GM21737 (cell line): ENCODE data around the gene LMBR1.
"Not testable (repeated sequence)": the region's sequence is repeated elsewhere in the genome, so short reads cannot be mapped to it uniquely, and the experiment has no call there.

Source experiments
- ATAC-seq: cut with Tn5 transposase; IDR thresholded peaks from one replicate; pipeline ENCODE4 v1.9.1; 2021; ENCODE audit warnings: mild to moderate bottlenecking, moderate library complexity; ENCODE audit not compliant: unreplicated experiment

Gene LMBR1

DNA sequence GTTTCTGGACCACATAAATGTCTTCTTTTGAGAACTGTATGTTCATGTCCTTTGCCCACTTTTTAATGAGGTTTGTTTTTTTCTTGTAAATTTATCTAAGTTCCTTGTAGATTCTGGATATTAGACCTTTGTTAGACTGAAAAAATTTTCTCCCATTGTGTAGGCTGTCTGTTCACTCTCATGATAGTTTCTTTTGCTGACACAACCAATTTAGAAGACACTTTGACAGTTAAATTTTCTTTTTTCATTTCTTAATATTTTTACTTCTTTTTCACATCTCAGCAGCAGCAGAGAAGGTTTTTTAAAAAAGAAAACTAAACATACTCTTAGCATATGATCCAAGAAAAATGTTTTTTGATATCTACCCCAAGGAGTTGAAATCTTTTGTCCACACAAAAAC lies 190.6 kb downstream of the LMBR1 start:
- no peak for ATAC-seq

DNA sequence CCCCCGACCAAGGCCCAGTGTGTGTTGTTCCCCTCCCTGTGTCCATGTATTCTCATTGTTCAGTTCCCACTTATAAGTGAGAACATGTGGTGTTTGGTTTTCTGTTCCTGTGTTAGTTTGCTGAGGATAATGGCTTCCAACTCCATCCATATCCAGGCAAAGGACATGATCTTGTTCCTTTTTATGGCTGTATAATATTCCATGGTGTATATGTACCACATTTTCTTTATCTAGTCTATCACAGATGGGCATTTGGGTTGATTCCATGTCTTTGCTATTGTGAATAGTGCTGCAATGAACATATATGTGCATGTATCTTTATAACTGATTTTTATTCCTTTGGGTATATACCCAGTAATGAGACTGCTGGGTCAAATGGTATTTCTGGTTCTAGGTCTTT lies 191.2 kb downstream of the LMBR1 start:
- not testable (repeated sequence) for ATAC-seq

DNA sequence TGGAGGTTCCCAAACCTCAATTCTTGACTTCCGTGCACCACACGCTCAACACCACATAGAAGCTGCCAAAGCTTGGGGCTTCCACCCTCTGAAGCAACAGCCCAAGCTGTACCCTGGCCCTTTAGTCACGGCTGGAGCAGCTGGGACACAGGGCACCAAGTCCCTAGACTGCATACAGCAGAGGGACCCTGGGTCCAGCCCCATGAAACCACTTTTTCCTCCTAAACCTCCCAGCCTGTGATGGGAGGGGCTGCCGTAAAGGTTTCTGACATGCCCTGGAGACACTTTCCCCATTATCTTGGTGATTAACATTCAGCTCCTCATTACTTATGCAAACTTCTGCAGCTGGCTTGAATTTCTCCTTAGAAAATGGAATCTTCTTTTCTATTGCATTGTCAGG lies 194.5 kb downstream of the LMBR1 start:
- ATAC-seq = not testable (repeated sequence)

- ATAC-seq = not testable (repeated sequence)
These were observed 195.7 kb downstream of the LMBR1 start for GRCh38 chr7:156697283-156697682.

DNA sequence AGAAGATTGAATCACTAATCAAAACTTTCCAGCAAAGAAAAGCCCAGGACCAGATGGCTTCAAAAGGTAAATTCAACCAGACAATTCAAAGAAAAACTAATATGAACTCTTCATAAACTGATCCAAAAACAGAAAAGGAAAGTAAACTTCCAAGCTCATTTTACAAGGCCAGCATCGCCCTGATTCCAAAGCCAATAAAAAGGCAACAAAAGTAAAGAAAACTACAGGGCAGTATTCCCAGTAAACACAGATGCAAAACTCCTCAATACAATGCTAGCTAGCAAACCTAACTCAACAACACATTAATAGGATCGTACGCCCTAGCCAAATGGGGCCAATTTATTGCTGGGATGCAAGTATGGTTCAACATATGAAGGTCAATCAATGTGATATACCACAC lies 199.4 kb downstream of the LMBR1 start:
- no peak for ATAC-seq

GRCh38 chr7:156692849-156693248 lies 200.1 kb downstream of the LMBR1 start:
- no peak for ATAC-seq

DNA sequence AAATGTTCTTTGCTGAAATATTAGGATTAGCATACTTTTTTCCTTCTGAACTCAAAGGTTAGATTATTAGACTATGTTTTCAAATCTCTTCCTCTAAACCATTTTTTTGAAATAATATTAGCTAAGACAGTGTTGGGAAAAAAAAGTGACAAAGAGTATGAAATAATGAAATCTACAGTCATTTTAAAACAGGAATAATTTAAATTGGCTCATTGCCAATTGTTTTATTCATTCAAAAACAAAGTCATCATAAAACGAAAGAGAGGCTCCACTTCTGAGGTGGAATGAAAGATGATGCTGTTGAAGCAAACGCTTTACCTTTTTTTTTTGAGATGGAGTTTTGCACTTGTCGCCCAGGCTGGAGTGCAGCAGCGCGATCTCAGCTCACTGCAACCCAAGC lies 201.2 kb downstream of the LMBR1 start:
- ATAC-seq = no peak

DNA sequence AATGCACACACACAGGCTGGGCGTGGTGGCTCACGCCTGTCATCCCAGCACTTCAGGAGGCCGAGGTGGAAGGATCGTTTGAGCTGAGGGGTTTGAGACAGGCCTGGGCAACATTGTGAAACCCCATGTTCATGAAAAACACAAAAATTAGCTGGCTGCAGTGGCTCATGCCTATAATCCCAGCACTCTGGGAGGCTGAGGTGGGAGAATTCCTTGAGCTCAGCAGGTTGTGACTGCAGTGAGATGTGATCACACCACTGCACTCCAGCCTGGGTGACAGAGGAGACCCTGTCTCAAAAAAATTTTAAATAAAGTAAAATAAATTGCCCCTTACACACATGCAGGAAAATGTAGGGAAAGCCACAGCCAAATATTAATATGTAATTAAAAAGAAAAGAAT lies 208.3 kb downstream of the LMBR1 start:
- ATAC-seq = no peak

GRCh38 chr7:156684251-156684650 lies 208.7 kb downstream of the LMBR1 start:
- ATAC-seq = no peak

DNA sequence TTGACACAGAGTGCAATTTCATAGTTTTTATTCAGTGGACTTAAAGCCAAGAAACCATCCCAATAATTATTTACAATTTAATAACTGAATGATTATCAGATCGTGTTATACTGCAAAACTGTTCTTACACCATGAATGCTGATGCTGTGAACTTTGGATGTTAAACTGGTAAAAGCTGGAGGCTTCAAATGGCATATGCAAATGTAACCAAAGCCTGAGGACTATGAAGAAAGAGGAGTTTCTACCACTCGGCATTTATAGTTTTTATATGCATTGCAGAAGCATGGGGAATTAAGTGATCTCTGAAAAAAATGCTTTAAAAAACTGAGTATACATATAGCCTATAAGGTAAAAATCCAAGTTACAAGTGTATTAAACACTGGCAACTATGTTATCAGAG lies 210.1 kb downstream of the LMBR1 start:
- no peak for ATAC-seq

- no peak for ATAC-seq
These were observed 212.7 kb downstream of the LMBR1 start for GRCh38 chr7:156680281-156680680.

DNA sequence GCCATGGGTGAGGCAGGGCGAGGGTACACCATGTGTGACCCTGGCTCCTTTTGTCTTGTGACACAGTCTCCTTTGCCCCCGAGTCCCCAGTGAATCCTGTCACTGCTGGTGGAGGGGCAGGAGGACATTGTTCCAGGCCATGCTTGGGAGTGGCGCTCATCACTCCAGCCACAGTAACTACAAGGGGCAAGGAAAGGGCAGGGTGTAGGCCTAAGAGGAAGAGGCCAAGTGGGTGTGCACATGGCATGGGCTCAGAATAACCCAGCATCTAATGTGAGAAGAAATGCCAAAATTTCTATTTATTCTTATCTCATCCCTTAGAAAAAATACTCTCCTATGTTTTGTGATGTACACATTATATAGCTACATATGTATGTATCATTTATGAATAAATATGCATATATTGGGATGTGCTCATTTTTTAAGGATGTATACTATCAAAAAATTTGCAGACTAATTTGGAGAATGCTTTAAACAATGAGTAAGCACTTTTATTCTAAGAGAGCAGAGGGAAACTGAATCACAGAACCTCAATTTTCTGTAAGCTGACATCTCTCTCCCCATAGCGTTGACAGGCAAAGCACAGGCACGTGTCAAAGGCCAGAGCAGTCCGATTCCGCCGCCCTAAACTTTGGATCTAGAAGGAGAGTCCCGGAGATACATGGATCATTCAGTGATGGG lies 215.5 kb downstream of the LMBR1 start:
- no peak for ATAC-seq

DNA sequence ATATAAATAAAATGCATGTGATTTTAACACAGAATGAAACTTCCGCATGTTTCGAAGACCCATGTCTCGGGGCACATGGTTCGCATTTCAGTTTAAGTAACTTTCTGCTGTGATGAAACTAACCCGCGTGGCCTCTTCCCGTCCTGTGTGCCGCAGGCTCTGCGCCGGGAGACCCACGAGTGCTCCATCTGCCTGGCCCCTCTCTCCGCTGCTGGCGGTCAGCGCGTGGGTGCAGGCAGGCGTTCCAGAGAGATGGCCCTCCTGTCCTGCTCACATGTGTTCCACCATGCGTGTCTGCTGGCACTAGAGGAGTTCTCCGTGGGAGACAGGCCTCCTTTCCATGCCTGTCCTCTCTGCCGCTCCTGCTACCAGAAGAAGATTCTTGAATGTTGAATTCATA lies 216.7 kb downstream of the LMBR1 start:
- no peak for ATAC-seq

- ATAC-seq = no peak
These were observed 217.3 kb downstream of the LMBR1 start for GRCh38 chr7:156675721-156676120.

DNA sequence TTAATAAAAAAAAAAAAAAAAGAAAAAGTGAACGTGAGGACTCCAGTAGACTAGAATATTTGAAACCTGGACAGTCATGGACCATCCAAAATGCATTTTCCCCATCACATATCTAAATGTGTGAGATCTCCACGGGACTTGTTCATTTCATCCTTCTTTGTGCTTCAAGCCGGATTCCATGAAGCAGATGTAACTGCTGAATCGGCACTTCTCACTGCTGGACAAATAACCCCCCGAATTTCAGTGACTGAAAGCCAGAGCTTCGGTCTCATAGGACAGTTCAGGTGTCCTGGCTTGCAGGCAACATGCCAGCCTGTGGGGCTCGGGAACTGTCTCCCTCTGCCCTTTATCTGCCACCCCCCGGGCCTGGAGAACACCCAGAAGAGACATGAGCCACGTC lies 219.1 kb downstream of the LMBR1 start:
- no peak for ATAC-seq

DNA sequence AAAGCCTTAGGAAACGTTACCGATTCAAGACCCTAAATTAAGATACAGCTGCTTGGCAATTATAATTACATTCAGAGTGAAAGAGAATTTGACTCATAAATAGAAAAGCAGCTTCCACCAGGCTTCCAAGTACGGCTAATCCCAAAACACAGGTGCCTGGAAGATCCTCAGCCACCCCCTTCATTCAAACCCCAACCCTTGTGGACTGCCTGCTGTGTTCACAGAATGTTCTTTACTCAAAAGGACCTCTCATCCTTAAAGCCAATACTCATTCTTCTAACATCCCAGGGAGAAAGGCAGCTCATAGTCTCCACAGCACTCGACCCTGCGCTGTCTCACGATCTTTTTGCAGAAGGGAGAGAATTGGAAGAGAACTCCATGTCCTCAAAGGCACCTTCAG lies 219.5 kb downstream of the LMBR1 start:
- ATAC-seq = no peak

- no peak for ATAC-seq
These were observed 223.8 kb downstream of the LMBR1 start for GRCh38 chr7:156669035-156669828.

GRCh38 chr7:156668130-156668741 lies 224.7 kb downstream of the LMBR1 start:
- no peak for ATAC-seq

GRCh38 chr7:156667110-156667426 lies 225.9 kb downstream of the LMBR1 start:
- ATAC-seq = no peak

GRCh38 chr7:156666368-156667109 lies 226.4 kb downstream of the LMBR1 start:
- no peak for ATAC-seq

- no peak for ATAC-seq
These were observed 227.9 kb downstream of the LMBR1 start for GRCh38 chr7:156665101-156665500.

GRCh38 chr7:156662277-156662676 lies 230.7 kb downstream of the LMBR1 start:
- ATAC-seq = no peak
